ENCODE data around the gene LEUTX.

LEUTX gene

DNA sequence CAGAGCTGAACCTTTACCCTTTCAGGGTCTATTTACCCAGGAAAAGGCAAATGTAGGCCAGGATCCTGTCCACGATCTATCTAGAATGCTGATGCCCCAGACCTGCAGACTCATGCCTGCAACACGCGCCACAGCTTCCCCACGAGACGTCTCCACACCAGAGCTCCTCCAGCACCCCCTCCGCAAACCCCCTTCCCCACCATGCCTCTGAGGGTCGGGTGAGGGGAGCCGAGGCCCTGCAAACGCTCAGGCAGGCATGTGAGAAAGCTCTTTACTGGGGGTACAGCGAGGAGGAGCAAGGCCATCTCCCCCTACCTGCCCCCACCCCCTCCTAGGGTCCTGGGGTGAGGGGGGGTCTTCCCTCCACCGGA, 46.4 kb downstream of the LEUTX start:
- no peak for FAIRE-seq

DNA sequence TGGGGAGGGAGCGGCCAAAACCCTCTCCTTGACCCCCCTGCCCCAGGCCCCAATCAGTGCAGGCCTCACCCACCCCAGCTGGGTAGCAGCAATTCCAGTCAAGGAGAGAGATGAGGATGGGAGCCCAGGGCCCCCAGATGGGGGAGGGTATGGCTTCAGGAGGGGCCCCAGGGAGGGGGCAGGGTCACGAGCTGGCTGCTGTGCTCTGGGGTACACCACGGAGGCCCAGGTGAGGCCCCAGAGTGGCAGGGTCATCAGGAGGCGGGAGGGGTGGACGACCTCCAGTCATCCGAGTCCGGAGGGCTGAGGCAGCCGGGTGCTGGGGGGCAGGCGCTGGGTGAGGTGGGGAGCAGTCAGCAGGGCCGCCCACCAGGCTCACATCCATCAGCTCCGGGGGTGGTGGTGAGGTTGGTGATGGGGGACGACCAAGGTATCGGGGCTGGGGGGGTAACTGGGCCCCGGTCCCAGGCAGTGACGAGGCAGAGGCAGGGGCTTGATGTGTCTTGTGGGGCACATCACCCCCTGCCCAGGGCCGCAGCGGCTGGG, 47.0 kb downstream of the LEUTX start:
- no peak for FAIRE-seq

DNA sequence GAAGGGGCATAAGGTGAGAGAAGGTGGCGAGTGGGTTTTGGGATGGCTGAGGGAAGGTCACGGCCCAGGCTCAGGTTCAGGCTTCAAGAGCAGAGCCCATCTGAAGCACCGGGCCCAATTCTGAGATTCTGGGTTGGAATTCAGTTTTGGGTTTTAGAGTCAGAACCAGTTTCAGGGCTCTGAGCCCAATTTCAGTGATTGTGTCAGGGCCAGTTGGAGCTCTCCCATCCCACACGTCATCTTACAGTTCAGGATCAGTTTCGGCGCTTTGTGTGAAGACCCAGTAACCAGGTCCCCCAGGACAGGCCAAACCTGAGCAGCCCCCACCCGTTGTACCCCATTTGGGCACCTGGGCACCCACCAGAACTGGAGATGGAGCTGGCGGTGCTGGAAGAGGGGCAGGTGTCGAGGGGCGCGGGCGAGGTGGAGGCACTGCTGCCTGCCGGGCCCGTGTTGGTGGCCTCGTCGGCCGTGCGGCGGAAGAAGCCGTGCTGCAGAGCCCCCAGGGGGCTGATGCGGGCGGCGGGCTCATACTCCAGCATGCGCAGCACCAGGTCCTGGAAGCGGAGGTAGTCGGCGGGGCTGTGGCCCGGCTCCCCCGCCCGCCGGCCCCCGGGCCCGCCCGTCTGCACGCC, 47.8 kb downstream of the LEUTX start:
- no peak for FAIRE-seq

DNA sequence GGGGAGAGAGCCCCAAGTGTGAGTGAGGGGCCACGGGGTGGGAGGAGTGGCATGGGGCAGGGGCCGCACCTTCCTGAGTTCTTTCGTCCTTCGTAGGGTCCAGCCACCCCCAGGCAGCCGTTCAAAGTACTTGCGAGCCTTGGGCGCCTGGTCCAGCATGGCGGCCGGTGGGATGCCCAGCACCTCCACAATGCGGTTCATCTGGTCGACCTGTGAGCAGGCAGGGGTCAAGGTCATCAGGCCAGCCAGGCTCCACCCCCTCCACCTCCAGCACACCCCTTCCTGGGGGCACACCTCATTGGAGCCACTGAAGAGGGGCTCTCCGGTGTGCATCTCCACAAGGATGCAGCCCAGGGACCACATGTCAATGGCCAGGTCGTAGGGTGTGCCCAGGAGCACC, 48.6 kb downstream of the LEUTX start:
- no peak for FAIRE-seq

DNA sequence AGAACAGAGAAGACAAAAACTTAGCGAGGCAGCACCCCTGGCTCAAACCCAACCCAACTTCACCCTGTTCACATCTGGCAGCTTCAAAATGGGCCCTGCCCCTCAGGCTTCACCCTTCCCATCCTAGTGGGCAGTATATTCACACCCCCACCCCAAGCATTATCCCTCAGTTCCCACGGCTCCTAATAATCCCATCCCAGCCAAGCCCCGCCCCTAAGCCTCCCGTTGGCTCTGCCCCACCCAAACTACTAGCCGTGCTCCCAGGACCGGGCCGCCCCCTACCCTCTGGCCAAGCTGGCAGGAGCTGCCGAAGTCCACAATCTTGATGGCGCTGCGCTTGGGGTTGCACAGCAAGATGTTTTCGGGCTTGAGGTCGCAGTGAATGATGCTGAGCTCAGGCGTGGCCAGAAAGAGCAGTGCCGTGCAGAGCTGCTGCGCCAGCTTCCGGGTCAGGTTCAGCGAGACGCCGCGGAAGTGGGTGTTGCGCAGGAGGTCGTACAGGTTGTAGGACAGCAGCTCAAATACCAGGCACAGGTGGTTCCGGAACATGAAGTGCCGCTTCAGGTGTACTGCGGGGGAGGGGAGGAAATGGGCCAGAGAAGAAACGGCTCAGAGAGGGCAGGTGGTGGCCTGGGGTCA, 49.5 kb downstream of the LEUTX start:
- no peak for FAIRE-seq

DNA sequence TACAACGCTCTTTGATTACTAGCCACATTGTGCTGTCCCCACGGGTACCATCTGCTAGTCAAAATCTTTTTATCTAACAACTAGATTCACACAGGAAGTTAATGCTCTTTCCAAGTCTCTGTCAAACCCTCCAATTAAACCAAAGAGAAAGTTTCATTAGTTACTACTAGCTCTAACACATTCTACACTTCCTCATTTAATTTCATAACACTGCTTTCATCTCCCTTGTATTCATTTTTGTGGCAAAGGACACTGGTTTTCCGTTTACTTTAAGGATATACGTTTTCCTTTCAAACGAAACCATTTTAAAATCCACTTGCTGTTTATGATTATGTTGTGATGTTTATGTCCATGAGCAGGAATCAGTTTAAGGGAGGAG, 50.0 kb downstream of the LEUTX start:
- FAIRE-seq, result no peak

DNA sequence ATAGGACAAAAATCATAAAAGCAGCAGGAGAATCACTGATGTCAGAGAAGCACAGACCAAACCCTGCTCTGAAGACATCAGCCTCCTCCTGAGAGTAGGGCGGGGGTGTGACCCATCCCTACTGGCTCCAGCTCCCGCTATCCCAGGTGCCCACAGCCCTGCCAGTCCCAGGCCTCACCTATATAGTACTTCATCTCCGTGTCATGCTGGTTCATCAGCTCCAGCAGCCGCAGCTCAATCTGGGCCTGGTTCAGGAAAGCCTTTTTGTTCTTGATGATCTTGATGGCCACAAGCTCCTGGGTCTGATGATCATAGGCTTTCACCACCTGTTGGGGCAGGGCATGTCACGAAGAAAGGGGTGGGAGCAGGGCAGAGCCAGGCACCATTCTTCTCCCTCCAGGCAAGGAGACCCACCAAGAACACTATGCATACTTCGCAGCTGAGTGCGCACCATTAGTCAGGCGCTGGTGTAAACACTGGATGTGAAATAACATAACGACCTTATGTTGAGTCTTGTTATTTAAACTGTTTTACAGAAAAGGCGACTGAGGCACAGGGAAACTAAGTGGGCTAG, 51.1 kb downstream of the LEUTX start:
- no peak for FAIRE-seq

DNA sequence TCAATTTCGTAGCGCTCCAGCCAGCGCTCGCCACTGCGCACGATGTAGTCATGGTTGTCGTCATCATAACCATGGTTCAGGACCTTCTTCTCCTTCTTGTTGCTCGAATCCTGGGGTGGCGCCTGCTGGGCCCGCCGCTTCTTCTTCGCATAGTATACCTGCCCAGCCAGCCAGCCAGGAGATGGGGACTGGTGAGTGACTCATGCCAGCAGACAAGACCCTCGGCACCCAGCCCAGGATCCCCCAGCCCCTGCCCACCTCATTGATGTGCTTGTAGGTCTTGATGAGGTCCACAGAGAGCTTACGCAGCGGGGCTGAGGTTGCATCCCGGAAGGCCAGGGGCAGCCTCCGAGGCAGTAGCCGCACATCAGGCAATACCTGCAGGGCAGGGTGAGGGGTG, 51.8 kb downstream of the LEUTX start:
- no peak for FAIRE-seq

DNA sequence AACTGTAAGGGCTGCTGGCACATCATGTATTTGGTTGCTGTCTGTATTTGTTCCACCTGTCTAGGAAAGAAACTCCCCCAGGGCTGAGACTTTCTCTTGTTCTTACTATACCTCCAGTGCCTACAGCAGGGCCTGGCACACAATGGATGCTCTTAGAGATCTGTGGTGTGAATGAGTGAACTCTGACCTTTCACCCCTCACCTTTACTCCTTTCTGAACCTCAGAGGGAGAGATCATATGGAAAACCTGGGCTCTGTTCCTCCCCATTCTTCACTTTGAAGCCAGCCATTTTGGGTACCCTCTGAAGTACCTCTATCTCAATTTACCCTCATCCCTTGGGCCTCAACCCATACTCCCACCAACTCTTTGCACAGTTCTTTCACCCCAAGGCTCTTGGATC, 52.2 kb downstream of the LEUTX start:
- no peak for FAIRE-seq

DNA sequence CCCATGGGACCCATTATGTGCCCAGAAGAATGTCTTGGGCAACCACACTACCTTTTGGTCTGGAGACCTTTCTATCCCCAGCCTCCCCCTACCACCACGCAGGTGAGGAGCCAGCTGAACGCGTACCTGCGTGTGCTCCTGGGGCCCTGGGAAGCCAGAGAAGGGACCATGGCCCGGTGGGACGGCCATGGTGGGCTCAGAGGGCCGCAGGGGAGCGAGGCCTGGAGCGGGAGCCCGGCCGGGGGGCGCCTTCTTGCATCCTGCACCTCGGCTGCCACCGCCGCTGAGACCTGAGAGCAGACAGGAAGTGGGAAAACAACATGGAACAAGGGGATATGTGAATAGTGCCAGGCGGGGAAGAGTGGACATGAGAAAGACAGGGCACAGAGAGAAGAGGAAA, 53.0 kb downstream of the LEUTX start:
- FAIRE-seq, result no peak

DNA sequence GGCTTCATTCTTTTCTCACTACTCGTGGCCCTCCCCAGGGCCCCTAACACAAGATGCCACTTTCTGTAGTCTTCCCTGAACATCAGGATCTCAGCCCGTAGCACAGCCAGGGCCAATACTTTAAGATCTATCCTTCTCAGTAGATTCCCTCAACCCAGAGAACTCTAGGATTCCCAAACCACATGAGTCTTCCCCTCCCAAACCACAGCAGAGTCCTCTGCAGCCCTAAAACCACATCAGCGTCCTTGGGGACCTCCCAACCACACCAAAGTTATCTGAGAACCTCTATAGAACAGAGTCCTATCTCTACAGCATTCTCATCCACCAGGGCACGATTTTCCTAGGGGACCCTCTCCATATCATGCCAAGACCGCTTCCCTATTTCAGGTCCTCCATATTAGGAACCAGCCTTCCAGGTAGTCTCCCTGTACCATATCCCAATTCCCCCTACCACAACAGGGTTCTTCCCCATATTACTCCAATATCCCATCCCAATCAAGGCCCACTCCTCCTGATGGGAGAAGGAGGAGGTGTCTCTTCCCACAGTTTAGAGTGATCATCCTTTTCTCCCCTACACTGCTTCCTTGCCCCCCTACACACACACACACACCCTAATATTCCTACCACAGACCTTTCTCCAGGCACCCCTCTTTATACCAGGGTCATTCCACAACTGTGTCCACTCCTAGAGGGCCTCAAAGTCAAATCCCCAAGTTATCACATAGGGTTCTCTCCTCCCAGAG, 53.9 kb downstream of the LEUTX start:
- FAIRE-seq, result no peak

DNA sequence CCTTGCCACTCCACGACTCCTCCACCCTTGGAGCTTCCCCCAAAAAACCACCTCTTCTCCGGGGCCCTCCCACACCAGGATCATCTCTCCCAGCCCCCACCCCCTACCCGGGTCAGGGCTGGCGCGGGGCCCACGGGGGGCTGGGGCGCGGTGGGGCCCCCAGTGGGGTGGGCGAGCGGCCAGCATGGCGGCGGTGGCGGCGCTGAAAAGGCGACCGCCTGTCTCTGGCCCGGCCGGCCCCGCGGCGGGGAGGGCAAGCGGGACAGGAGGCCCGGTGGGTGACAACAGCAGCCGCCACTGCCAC, 54.5 kb downstream of the LEUTX start:
- no peak for FAIRE-seq

DNA sequence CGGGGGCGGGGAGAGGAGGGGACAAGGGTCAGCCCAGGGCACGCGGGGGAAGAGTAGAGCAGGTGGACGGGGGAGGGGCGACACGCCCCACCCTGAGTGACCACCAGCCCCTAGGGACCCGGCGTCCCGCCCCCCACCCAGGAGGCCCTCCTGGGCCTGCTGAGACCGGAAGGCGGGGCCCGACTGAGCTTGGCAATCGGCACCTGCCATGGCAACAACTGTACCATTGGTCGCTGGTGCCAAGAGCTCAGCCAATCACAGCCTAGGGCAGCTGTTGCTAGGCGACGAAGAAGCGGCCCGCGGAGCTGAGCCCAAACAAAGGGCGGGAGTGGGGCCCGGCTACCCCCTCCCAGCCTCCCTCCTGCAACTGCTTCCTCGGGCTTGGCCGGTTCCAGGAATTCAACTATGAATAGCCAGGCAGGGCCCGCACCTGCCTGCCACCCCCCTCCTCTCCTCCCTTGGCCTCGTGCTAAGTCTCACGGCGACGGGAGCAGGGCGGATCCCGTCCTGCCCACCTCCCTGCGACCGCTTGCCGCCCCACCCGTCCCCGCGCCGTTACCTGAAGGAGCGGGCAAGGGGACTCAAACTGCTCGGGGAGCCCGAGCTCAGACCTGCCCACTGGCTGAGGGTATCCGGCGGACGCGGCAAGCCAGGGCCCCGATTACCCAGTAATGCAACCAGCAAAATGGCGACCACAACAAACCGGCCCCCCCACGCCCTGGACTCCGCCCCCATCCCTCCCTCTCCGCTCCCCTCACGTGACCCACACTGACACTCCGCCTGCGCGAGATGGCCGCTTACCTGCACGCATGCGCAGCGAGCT, 55.0 kb downstream of the LEUTX start, which contains the start of gene DYRK1B:
Gene DYRK1B, minus strand, starts transcription at position 699 of the 823 bp plus-strand sequence. CDS start 2,295 bp downstream, outside the sequence.
- peak; percentile 15 for FAIRE-seq

DNA sequence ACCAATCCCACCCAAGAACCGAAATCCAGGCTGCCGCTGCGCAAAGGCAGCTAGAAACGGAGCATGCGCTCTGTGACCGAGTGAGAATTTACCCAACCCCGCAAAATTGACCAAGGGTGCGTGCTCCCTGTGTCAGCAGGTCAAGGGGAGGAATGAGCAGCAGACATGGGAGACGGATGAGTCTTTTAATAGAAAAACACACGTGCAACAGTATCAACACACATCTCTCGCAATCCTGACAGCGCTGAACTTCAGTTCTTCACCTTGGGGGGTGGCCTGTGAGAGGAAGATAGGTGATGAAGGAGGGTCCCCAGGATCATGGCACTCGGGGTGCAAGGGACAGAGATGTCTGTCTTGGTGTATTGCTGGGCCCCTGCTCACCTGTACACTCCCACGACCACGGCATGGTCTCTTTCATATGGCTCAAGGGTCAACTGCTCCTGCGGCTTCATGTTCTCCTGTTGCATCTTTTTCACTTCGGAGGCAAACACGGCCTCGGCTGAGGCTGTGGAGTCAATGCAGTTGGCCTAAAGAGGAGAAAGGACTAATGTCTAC, 55.7 kb downstream of the LEUTX start:
- FAIRE-seq, result no peak
